22Rv1 (cell line): Measurements from ENCODE around the gene DGKG.

Experiments
- H3K27ac ChIP-seq: fragments of 450-650 bp; 2 replicates; pipeline ENCODE4 v1.5.1; 2017
- ZFX ChIP-seq: fragments of 450-650 bp; IDR thresholded peaks from 2 replicates; pipeline ENCODE4 v1.6.1; 2017; ENCODE audit warnings: antibody characterized with exemption, borderline replicate concordance
- TF ChIP-seq, protein P1 (sequence below): fragments of 450-650 bp; IDR thresholded peaks from 2 replicates; pipeline ENCODE4 v1.5.1; 2017; ENCODE audit warnings: mild to moderate bottlenecking

The DGKG gene

GRCh38 chr3:186137051-186137685 lies 224.9 kb downstream of the DGKG start:
- H3K27ac ChIP-seq, result no peak overlapping the region
- no peak for TF ChIP-seq ZFX
- TF ChIP-seq, protein P1, sequence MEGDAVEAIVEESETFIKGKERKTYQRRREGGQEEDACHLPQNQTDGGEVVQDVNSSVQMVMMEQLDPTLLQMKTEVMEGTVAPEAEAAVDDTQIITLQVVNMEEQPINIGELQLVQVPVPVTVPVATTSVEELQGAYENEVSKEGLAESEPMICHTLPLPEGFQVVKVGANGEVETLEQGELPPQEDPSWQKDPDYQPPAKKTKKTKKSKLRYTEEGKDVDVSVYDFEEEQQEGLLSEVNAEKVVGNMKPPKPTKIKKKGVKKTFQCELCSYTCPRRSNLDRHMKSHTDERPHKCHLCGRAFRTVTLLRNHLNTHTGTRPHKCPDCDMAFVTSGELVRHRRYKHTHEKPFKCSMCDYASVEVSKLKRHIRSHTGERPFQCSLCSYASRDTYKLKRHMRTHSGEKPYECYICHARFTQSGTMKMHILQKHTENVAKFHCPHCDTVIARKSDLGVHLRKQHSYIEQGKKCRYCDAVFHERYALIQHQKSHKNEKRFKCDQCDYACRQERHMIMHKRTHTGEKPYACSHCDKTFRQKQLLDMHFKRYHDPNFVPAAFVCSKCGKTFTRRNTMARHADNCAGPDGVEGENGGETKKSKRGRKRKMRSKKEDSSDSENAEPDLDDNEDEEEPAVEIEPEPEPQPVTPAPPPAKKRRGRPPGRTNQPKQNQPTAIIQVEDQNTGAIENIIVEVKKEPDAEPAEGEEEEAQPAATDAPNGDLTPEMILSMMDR, result no peak

DNA sequence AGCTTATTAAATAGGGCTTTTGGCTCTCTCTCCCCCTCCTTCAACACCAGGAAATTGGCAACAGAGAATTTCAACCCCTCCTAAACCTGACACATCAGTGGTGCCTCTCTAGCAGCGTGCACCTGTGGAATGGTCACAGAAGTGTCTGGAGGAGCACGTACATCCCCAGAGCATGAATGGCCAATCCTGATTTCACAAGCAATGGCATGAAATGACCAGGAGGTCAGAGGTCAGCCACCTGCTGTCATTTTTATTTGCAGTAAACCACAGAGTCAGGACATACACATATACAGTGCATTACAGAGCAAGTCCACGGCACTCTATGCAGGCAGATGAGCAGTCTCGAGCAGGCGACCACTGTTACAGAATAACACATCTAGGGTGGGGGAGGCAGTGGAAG lies 228.1 kb downstream of the DGKG start:
- H3K27ac ChIP-seq, result no peak overlapping the region
- TF ChIP-seq ZFX, result no peak
- TF ChIP-seq, protein P1, result no peak

GRCh38 chr3:186132487-186132886 lies 229.5 kb downstream of the DGKG start:
- H3K27ac ChIP-seq, result no peak overlapping the region
- TF ChIP-seq, protein P1, result no peak
- TF ChIP-seq ZFX, result no peak

GRCh38 chr3:186129206-186129605 lies 232.8 kb downstream of the DGKG start:
- no peak for TF ChIP-seq ZFX
- TF ChIP-seq, protein P1, result no peak
- H3K27ac ChIP-seq, result no peak overlapping the region

DNA sequence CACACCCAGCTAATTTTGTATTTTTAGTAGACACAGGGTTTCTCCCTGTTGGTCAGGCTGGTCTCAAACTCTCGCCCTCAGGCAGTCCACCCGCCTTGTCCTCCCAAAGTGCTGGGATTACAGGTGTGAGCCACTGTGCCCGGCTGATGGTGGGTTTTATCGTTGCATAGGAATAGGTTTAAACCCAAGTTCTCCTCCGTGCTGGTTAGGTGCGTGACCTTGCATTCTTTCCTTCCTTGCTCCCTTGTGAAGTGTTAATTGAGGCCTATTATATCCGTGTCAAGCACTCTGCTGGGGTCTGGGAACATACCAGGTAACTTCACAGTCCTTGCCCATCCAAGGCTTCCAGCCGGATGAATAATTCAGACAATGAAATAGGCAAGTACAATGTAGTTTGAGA lies 233.9 kb downstream of the DGKG start:
- H3K27ac ChIP-seq, result no peak overlapping the region
- TF ChIP-seq, protein P1, result no peak
- TF ChIP-seq ZFX, result no peak

DNA sequence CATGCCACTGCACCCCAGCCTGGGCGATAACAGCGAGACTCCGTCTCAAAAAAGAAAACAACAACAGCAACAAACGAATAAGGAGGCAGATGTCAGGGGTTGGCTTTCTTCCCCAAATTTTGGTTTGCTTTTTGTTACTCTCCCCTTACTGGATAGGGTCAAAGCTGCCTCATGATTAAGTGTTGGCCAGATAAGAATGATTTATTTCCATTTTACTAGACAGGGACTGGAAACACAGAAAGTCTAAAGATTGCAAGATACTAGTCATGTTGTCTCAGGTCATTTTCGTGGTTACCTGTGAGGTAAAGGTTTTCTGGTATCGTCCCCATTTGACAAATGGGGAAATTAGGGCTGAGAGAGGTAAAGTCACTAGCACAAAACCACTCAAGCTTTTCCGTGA lies 234.6 kb downstream of the DGKG start:
- TF ChIP-seq, protein P1, result no peak
- H3K27ac ChIP-seq, result no peak overlapping the region

DNA sequence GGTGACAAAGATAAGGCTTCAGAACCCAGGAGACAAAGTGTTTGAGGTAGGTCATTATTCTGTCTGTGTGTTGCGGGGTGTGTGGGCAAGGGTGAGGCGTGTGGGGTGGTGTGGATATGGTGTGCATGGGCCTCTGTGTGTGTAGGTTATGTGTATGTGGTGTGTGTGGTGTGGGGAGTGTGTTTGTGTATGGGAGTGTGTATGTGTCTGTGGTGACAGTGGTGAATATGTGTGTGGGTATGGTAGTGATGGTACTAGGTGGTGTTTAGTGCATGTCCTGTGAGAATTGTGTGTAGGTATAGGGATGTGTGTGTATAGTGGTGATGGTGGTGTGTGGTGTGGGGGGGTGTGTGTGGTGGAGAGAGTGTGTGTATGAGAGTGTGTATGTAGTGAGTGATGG lies 236.9 kb downstream of the DGKG start:
- no peak for TF ChIP-seq ZFX
- no peak overlapping the region for H3K27ac ChIP-seq

GRCh38 chr3:186124592-186124991 lies 237.4 kb downstream of the DGKG start:
- H3K27ac ChIP-seq, result no peak overlapping the region
- TF ChIP-seq, protein P1, result no peak
- no peak for TF ChIP-seq ZFX
